Measurements from ENCODE around the gene LYPLAL1. TPM values are rescaled to one million over a fixed set of nuclear protein-coding genes. Genes with fewer than 3 reads are reported as not detected.

LYPLAL1 gene
- total and polyA plus RNA-seq, 4 donors: 11.9 to 49.6 (median 32.8) TPM

- Histone ChIP-seq H3K4me3 (no peak overlapping the region), H3K36me3 (ENCODE audit: control insufficient read depth in 4 of 4, insufficient read depth in 4 of 4, low read length in 4 of 4) (no peaks in the 10 kb centered on the region), H3K27ac (ENCODE audit: low read depth in 1 of 2, low read length in 1 of 2) (no peak overlapping the region), H3K9ac (ENCODE audit: insufficient read depth in 1 of 2, low read length in 2 of 2) (no peak overlapping the region), H3K9me3 (ENCODE audit: control insufficient read depth in 4 of 4, insufficient read depth in 3 of 4, low read length in 3 of 4) (no peaks in the 10 kb centered on the region), H3K27me3 (ENCODE audit: control insufficient read depth in 3 of 3, insufficient read depth in 3 of 3, low read length in 2 of 3) (no peaks in the 10 kb centered on the region), H3K4me1 (ENCODE audit: control insufficient read depth in 5 of 5, insufficient read depth in 5 of 5, low read length in 5 of 5) (peaks cover 0 to 22% (median 0%) of the 10 kb centered on the region in 5 donors)
- 83 to 87% methylated on average over 2 of the region's 2 CpGs for WGBS, 2 donors
- ATAC-seq (ENCODE audit: insufficient read depth, low FRiP score): no peak
- TF ChIP-seq CTCF (IDR thresholded peaks at IDR 0.05; ENCODE audit: control extremely low read depth, extremely low read depth): no peak
- DNase-seq: peak in 2 of 3 donors; percentile 38 to 41
These were observed 12.7 kb upstream of the LYPLAL1 start for GRCh38 chr1:219160967-219161366.

GRCh38 chr1:219161371-219161770 is 12.3 kb upstream of the LYPLAL1 start:
- Histone ChIP-seq H3K27me3 (ENCODE audit: control insufficient read depth in 3 of 3, insufficient read depth in 3 of 3, low read length in 2 of 3) (no peaks in the 10 kb centered on the region), H3K27ac (ENCODE audit: low read depth in 1 of 2, low read length in 1 of 2) (no peak overlapping the region), H3K36me3 (ENCODE audit: control insufficient read depth in 4 of 4, insufficient read depth in 4 of 4, low read length in 4 of 4) (no peaks in the 10 kb centered on the region), H3K9me3 (ENCODE audit: control insufficient read depth in 4 of 4, insufficient read depth in 3 of 4, low read length in 3 of 4) (no peaks in the 10 kb centered on the region), H3K9ac (ENCODE audit: insufficient read depth in 1 of 2, low read length in 2 of 2) (no peak overlapping the region), H3K4me3 (no peak overlapping the region), H3K4me1 (ENCODE audit: control insufficient read depth in 5 of 5, insufficient read depth in 5 of 5, low read length in 5 of 5) (peaks cover 0 to 24% (median 0%) of the 10 kb centered on the region in 5 donors)
- 81 to 93% methylated on average over 1 of the region's 1 CpG for WGBS, 2 donors
- no peak for TF ChIP-seq CTCF (IDR thresholded peaks at IDR 0.05; ENCODE audit: control extremely low read depth, extremely low read depth)
- DNase-seq (peak in 2 of 3 donors; percentile 49 to 54), ATAC-seq (ENCODE audit: insufficient read depth, low FRiP score) (no peak)

- no peak for ATAC-seq (ENCODE audit: insufficient read depth, low FRiP score)
- H3K4me1 ChIP-seq (ENCODE audit: control insufficient read depth in 5 of 5, insufficient read depth in 5 of 5, low read length in 5 of 5): peaks cover 0 to 24% (median 0%) of the 10 kb centered on the region in 5 donors
- no peak overlapping the region for H3K4me3 ChIP-seq
- H3K36me3 ChIP-seq (ENCODE audit: control insufficient read depth in 4 of 4, insufficient read depth in 4 of 4, low read length in 4 of 4): no peaks in the 10 kb centered on the region
- no peak for TF ChIP-seq CTCF (IDR thresholded peaks at IDR 0.05; ENCODE audit: control extremely low read depth, extremely low read depth)
- no peak for DNase-seq
- H3K27ac ChIP-seq (ENCODE audit: low read depth in 1 of 2, low read length in 1 of 2): no peak overlapping the region
- no peak overlapping the region for H3K9ac ChIP-seq (ENCODE audit: insufficient read depth in 1 of 2, low read length in 2 of 2)
- H3K27me3 ChIP-seq (ENCODE audit: control insufficient read depth in 3 of 3, insufficient read depth in 3 of 3, low read length in 2 of 3): no peaks in the 10 kb centered on the region
- WGBS, 2 donors: 71 to 80% methylated on average over 4 of the region's 4 CpGs
- H3K9me3 ChIP-seq (ENCODE audit: control insufficient read depth in 4 of 4, insufficient read depth in 3 of 4, low read length in 3 of 4): no peaks in the 10 kb centered on the region
These were observed 10.2 kb upstream of the LYPLAL1 start for GRCh38 chr1:219163401-219163954.
